ENCODE data around the gene SEC22C.

SEC22C gene

GRCh38 chr3:42513121-42513520 lies 68.6 kb downstream of the SEC22C start:
- DNase-seq (ENCODE audit: low spot score) = no peak

- no peak for DNase-seq (ENCODE audit: low spot score)
Measured at GRCh38 chr3:42511736-42512135, 70.0 kb downstream of the SEC22C start.

GRCh38 chr3:42511201-42511600 lies 70.6 kb downstream of the SEC22C start:
- no peak for DNase-seq (ENCODE audit: low spot score)

GRCh38 chr3:42510325-42510724 lies 71.4 kb downstream of the SEC22C start:
- DNase-seq (ENCODE audit: low spot score) = no peak

- no peak for DNase-seq (ENCODE audit: low spot score)
Measured at GRCh38 chr3:42509111-42509510, 72.7 kb downstream of the SEC22C start.

- DNase-seq (ENCODE audit: low spot score) = no peak
Measured at GRCh38 chr3:42508562-42508961, 73.2 kb downstream of the SEC22C start.

GRCh38 chr3:42507761-42508335 lies 73.9 kb downstream of the SEC22C start:
- DNase-seq (ENCODE audit: low spot score) = no peak

GRCh38 chr3:42507252-42507651 lies 74.5 kb downstream of the SEC22C start:
- DNase-seq (ENCODE audit: low spot score) = no peak

- DNase-seq (ENCODE audit: low spot score) = no peak
Measured at GRCh38 chr3:42505849-42506410, 75.8 kb downstream of the SEC22C start.

GRCh38 chr3:42505128-42505848 lies 76.5 kb downstream of the SEC22C start:
- DNase-seq (ENCODE audit: low spot score) = no peak

GRCh38 chr3:42504334-42505127 lies 77.2 kb downstream of the SEC22C start:
- DNase-seq (ENCODE audit: low spot score) = no peak

- DNase-seq (ENCODE audit: low spot score) = no peak
Measured at GRCh38 chr3:42503957-42504333, 77.8 kb downstream of the SEC22C start.

GRCh38 chr3:42503251-42503924 lies 78.4 kb downstream of the SEC22C start:
- no peak for DNase-seq (ENCODE audit: low spot score)

- peak; percentile 84 for DNase-seq (ENCODE audit: low spot score)
Measured at GRCh38 chr3:42502429-42503250, 79.1 kb downstream of the SEC22C start, which contains the start of gene VIPR1. TSS of gene VIPR1 (plus strand) at chr3:42502643. CDS start at chr3:42502736, 93 bp downstream.

GRCh38 chr3:42501681-42502428 lies 79.9 kb downstream of the SEC22C start:
- DNase-seq (ENCODE audit: low spot score) = peak; percentile 30

- DNase-seq (ENCODE audit: low spot score) = no peak
Measured at GRCh38 chr3:42501321-42501680, 80.5 kb downstream of the SEC22C start.

- DNase-seq (ENCODE audit: low spot score) = no peak
Measured at GRCh38 chr3:42500909-42501308, 80.9 kb downstream of the SEC22C start.

- DNase-seq (ENCODE audit: low spot score) = no peak
Measured at GRCh38 chr3:42500091-42500490, 81.7 kb downstream of the SEC22C start.

- DNase-seq (ENCODE audit: low spot score) = no peak
Measured at GRCh38 chr3:42499478-42499871, 82.3 kb downstream of the SEC22C start.

- peak; percentile 77 for DNase-seq (ENCODE audit: low spot score)
Measured at GRCh38 chr3:42498791-42499477, 82.8 kb downstream of the SEC22C start.
